CD4-positive, alpha-beta T cell (primary cell): ENCODE measurements around the gene SPATA9. TPM values are rescaled to one million over a fixed set of nuclear protein-coding genes. Genes with fewer than 3 reads are reported as not detected.
"Not testable (repeated sequence)": the region's sequence is repeated elsewhere in the genome, so short reads cannot be mapped to it uniquely, and the experiment has no call there.

ENCODE experiments used
- ATAC-seq: fragments of 200-7000 bp; cut with Tn5 transposase; one replicate; pipeline ENCODE4 v1.10.0; 2022; ENCODE audit warnings: mild to moderate bottlenecking; ENCODE audit not compliant: poor library complexity
- CTCF ChIA-PET: fragments of 350-600 bp; sonication (Branson Sonifier 250); formaldehyde crosslinking; loops from one replicate; lab custom pipeline; 2021; ENCODE audit warnings: antibody characterized with exemption, inconsistent platforms; lab: Charles Lee
- POLR2A ChIA-PET: fragments of 350-600 bp; sonication (Branson Sonifier 250); formaldehyde crosslinking; loops from one replicate; lab custom pipeline; 2021; ENCODE audit warnings: antibody characterized with exemption, inconsistent platforms; lab: Charles Lee
- DNase-seq, 14 experiments: peaks; one replicate each; pipeline ENCODE4 v3.0.0-alpha.2; 2013 to 2020; ENCODE audit warnings: mixed read lengths in 2 of 14
- H3K27ac ChIP-seq, 2 donors: one replicate each; pipeline versions ENCODE4 v1.5.1 to v1.7.0; 2013; ENCODE audit warnings: low read length in 2 of 2, low read depth in 1 of 2, mild to moderate bottlenecking in 1 of 2
- H3K27me3 ChIP-seq, 2 experiments: 1 replicate in 1 of 2; 2 replicates in 1 of 2; pipeline versions ENCODE4 v1.6.1 to v1.7.0; 2013; ENCODE audit warnings: low read length in 2 of 2, control low read depth in 1 of 2, mild to moderate bottlenecking in 1 of 2, moderate library complexity in 1 of 2; ENCODE audit not compliant: insufficient read depth in 2 of 2, control insufficient read depth in 1 of 2
- H3K36me3 ChIP-seq: one replicate; pipeline ENCODE4 v1.6.1; 2013; ENCODE audit warnings: low read length, control low read depth; ENCODE audit not compliant: insufficient read depth
- H3K4me1 ChIP-seq: one replicate; pipeline ENCODE4 v1.6.1; 2013; ENCODE audit warnings: low read length, control low read depth; ENCODE audit not compliant: insufficient read depth
- H3K4me3 ChIP-seq: one replicate; pipeline ENCODE4 v1.5.1; 2013; ENCODE audit warnings: mild to moderate bottlenecking, low read length, moderate library complexity
- H3K9me3 ChIP-seq, 2 experiments: 1 replicate in 1 of 2; 2 replicates in 1 of 2; pipeline versions ENCODE4 v1.6.1 to v1.7.0; 2013; ENCODE audit warnings: low read length in 2 of 2, mild to moderate bottlenecking in 2 of 2, control low read depth in 1 of 2, moderate library complexity in 1 of 2; ENCODE audit not compliant: control insufficient read depth in 1 of 2, insufficient read depth in 1 of 2
- H3K27ac Mint-ChIP-seq: one replicate; pipeline ENCODE4 v1.8.0; 2020; ENCODE audit warnings: mixed read lengths
- H3K27me3 Mint-ChIP-seq: one replicate; pipeline ENCODE4 v1.8.0; 2021; ENCODE audit warnings: mixed read lengths
- H3K36me3 Mint-ChIP-seq: one replicate; pipeline ENCODE4 v1.8.0; 2021; ENCODE audit warnings: low read depth, mixed read lengths
- H3K4me1 Mint-ChIP-seq: one replicate; pipeline ENCODE4 v1.8.0; 2021; ENCODE audit warnings: low read depth, mixed read lengths
- H3K4me3 Mint-ChIP-seq: one replicate; pipeline ENCODE4 v1.8.0; 2020; ENCODE audit warnings: mild to moderate bottlenecking, mixed read lengths
- H3K9me3 Mint-ChIP-seq: one replicate; pipeline ENCODE4 v1.8.0; 2020; ENCODE audit warnings: mixed read lengths
- intact Hi-C, 2 experiments: fragments of 100-400 bp; cut with DNase I in 1 of 2; cut with micrococcal nuclease in 1 of 2; formaldehyde crosslinking; loops; one replicate each; pipeline versions ENCODE4 v1.15.1 to v1.9.0; 2023 to 2025; cut with DNase I, micrococcal nuclease
- total RNA-seq, 174 experiments: library from RNA in 2 of 174; stranded (reverse) in 2 of 174; gene quantifications; one replicate each; pipeline ENCODE4 v1.2.3 and lab custom pipeline; 2021 to 2026
- TF ChIP-seq, protein P1 (sequence below): fragments of 200-600 bp; IDR thresholded peaks from one replicate; pipeline ENCODE4 v1.8.0; 2022; ENCODE audit warnings: antibody characterized with exemption, mild to moderate bottlenecking

Gene SPATA9
- total RNA-seq, 2 experiments from 2014 or later, result not detected

DNA sequence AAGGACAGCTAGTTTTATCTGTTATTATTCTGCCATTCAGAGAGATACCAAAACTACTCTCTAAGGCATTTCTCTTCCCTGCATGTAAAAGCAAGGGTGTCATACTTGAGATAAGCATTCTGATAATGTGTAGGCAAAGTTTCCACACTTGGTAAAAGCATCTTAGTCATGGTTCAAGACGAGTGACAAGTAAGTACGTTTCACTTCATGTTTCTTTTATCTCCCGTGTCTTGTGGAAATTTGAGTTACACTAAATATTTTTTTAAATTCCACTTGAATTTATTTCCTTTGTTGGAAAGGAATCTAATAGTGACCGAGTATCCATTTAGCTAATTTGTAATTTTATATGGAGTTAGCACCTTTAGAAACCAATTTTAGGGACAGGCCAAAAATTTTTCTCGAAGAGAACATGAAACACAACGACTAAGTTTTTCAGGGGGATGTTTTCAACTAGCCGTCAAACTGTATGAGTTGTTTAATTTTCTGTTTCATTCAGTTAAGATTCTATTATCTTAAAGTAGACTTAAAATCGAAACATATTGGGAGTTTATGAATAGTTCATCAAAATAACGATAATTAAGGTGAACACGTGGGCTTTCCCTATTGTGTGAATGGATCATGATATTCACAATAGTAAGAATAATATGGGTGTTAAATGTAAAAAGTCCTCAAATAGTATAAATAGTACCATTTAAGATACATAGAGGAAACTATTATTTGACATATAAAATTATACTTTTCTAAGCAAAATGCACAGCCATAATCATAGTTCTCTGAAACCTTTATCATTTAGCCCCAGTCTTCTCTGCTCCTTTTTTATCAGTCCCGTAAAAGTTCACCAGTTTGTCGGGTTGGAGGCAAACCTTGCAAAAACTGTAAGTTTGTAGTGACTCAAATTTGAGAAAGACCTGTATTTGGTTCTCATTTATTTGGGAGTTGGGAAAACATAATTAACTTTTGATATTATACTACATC lies 34.6 kb downstream of the SPATA9 start:
- no peaks in the 10 kb centered on the region for H3K9me3 ChIP-seq
- Mint-ChIP-seq H3K27ac (peak overlapping the region; percentile 68), H3K4me1 (peaks cover 51% of the 10 kb centered on the region), H3K27me3 (no peaks in the 10 kb centered on the region), H3K36me3 (peaks cover 17% of the 10 kb centered on the region), H3K9me3 (no peaks in the 10 kb centered on the region), H3K4me3 (peak overlapping the region; percentile 56)
- ChIA-PET CTCF (interaction anchor here (0.7 to 2.1 kb wide), 3 partner anchors 12 to 175 kb away, joined by 4 to 13 read pairs (median 8); partner anchors contain the start of gene GLRX), POLR2A (interaction anchor here (1.0 to 2.8 kb wide), 7 partner anchors 11 to 1014 kb away, joined by 4 to 87 read pairs (median 9); partner anchors contain the start of genes ARSK, CAST and SKIC3)
- H3K27me3 ChIP-seq, result no peaks in the 10 kb centered on the region
- TF ChIP-seq, protein P1, sequence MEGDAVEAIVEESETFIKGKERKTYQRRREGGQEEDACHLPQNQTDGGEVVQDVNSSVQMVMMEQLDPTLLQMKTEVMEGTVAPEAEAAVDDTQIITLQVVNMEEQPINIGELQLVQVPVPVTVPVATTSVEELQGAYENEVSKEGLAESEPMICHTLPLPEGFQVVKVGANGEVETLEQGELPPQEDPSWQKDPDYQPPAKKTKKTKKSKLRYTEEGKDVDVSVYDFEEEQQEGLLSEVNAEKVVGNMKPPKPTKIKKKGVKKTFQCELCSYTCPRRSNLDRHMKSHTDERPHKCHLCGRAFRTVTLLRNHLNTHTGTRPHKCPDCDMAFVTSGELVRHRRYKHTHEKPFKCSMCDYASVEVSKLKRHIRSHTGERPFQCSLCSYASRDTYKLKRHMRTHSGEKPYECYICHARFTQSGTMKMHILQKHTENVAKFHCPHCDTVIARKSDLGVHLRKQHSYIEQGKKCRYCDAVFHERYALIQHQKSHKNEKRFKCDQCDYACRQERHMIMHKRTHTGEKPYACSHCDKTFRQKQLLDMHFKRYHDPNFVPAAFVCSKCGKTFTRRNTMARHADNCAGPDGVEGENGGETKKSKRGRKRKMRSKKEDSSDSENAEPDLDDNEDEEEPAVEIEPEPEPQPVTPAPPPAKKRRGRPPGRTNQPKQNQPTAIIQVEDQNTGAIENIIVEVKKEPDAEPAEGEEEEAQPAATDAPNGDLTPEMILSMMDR, result no peak
- no peak overlapping the region for H3K27ac ChIP-seq
- DNase-seq (peak in 1 of 14 experiments; percentile 20), ATAC-seq (no peak)
- peaks cover 5% of the 10 kb centered on the region for H3K36me3 ChIP-seq
- peaks cover 18% of the 10 kb centered on the region for H3K4me1 ChIP-seq
- intact Hi-C loops, result loop anchor here (5.0 kb wide), 4 partner anchors 96 to 689 kb away; partner anchors contain the start of genes ELL2 (in 1 of the 2), GLRX (in 1 of the 2) and SKIC3 (in 1 of the 2)
- H3K4me3 ChIP-seq, result no peak overlapping the region

- ChIA-PET POLR2A (interaction anchor here (0.6 to 2.8 kb wide), 20 partner anchors 11 to 1016 kb away, joined by 3 to 87 read pairs (median 4); partner anchors contain the start of genes ARSK, CAST, ELL2 and GLRX), CTCF (interaction anchor here (0.8 to 2.1 kb wide), 11 partner anchors 15 to 1222 kb away, joined by 3 to 13 read pairs (median 4); partner anchors contain the start of genes ARSK, GLRX, GPR150 and SKIC3)
- peak; percentile 92 for ATAC-seq
- peak; percentile 82 to 97 (median 90) for DNase-seq
- Histone ChIP-seq H3K36me3 (no peaks in the 10 kb centered on the region), H3K9me3 (no peaks in the 10 kb centered on the region), H3K27me3 (no peaks in the 10 kb centered on the region), H3K27ac (peak within 1 kb of the TSS; percentile 71 to 74), H3K4me3 (peak within 1 kb of the TSS; percentile 74), H3K4me1 (peaks cover 18% of the 10 kb centered on the region)
- TF ChIP-seq, protein P1, result no peak
- intact Hi-C loops, result loop anchor here (5.0 kb wide), 4 partner anchors 94 to 691 kb away; partner anchors contain the start of genes ELL2 (in 1 of the 2), GLRX (in 1 of the 2) and SKIC3 (in 1 of the 2)
- no peaks in the 10 kb centered on the region for H3K9me3 Mint-ChIP-seq
- H3K4me1 Mint-ChIP-seq, result peaks cover 51% of the 10 kb centered on the region
- H3K4me3 Mint-ChIP-seq, result peak within 1 kb of the TSS; percentile 88
- no peaks in the 10 kb centered on the region for H3K27me3 Mint-ChIP-seq
- peak within 1 kb of the TSS; percentile 68 for H3K27ac Mint-ChIP-seq
- peaks cover 3% of the 10 kb centered on the region for H3K36me3 Mint-ChIP-seq
These were observed 36.0 kb downstream of the SPATA9 start, which contains the start of gene RFESD for GRCh38 chr5:95646569-95647431. RFESD (plus strand) TSS chr5:95646777; CDS start chr5:95652272, 5,495 bp downstream.

DNA sequence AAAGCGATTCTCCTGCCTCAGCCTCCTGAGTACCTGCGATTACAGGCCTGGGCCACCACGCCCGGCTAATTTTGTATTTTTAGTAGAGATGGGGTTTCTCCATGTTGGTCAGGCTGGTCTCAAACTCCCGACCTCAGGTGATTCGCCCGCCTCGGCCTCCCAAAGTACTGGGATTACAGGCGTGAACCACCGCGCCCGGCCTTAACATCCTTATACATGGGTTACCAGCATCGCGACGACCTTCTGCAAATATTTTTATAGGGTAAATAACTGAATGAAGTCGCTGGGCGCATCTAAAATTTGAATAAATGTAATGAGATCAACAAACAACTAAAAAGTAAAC lies 36.6 kb downstream of the SPATA9 start:
- not testable (repeated sequence) for H3K27me3 Mint-ChIP-seq, H3K36me3 Mint-ChIP-seq, H3K27me3 ChIP-seq, H3K9me3 ChIP-seq, ATAC-seq, H3K9me3 Mint-ChIP-seq, H3K36me3 ChIP-seq, DNase-seq
- ChIA-PET POLR2A (interaction anchor here (0.6 to 2.8 kb wide), 16 partner anchors 11 to 1016 kb away, joined by 3 to 87 read pairs (median 6); partner anchors contain the start of genes ARSK, CAST, ELL2 and GLRX), CTCF (interaction anchor here (0.9 to 2.1 kb wide), 10 partner anchors 14 to 1222 kb away, joined by 3 to 13 read pairs (median 4); partner anchors contain the start of genes ARSK, GLRX, GPR150 and SKIC3)
- peak overlapping the region; percentile 74 for H3K4me3 ChIP-seq
- intact Hi-C loops, result loop anchor here (5.0 kb wide), 4 partner anchors 94 to 691 kb away; partner anchors contain the start of genes ELL2 (in 1 of the 2), GLRX (in 1 of the 2) and SKIC3 (in 1 of the 2)
- peak overlapping the region; percentile 88 for H3K4me3 Mint-ChIP-seq
- H3K27ac ChIP-seq, result peak overlapping the region; percentile 16 to 71
- H3K4me1 ChIP-seq, result peaks cover 18% of the 10 kb centered on the region
- H3K27ac Mint-ChIP-seq, result peak overlapping the region; percentile 68
- H3K4me1 Mint-ChIP-seq, result peaks cover 51% of the 10 kb centered on the region
